IMR-90 (cell line): ENCODE measurements around the gene RALGAPA1. TPM values are rescaled to one million over a fixed set of nuclear protein-coding genes. Genes with fewer than 3 reads are reported as not detected.

Experiments
- ATAC-seq: fragments of 200-7000 bp; cut with Tn5 transposase; 2 replicates; pipeline ENCODE4 v1.9.1; 2020; ENCODE audit warnings: low read depth, mild to moderate bottlenecking, moderate library complexity
- BruUV-seq: library from RNA; stranded (reverse); fragments of 400-500 nt; replicated peaks from 2 replicates; lab custom pipeline; 2021; lab: Mats Ljungman, UMichigan
- CTCF ChIA-PET: fragments of 300-600 bp; formaldehyde crosslinking; extraction: SDS; loops from one replicate; lab custom pipeline; 2021; ENCODE audit warnings: antibody characterized with exemption; lab: Yijun Ruan, JAX
- POLR2A ChIA-PET: fragments of 300-600 bp; sonication (Branson Sonifier 250); formaldehyde crosslinking; loops from one replicate; lab custom pipeline; 2022; ENCODE audit warnings: antibody characterized with exemption; ENCODE audit not compliant: unreplicated experiment; lab: Charles Lee
- DNase-seq: peaks from one replicate; pipeline ENCODE4 v3.0.0; 2013
- H2AFZ ChIP-seq: replicated peaks from 2 replicates; pipeline ENCODE3; 2013; ENCODE audit warnings: low read length, mild to moderate bottlenecking; ENCODE audit not compliant: poor library complexity
- H2AK5ac ChIP-seq: 2 replicates; pipeline ENCODE4 v1.6.1; 2013; ENCODE audit warnings: low read depth, low read length, inconsistent platforms
- H2AK9ac ChIP-seq: replicated peaks from 2 replicates; pipeline ENCODE3; 2013; ENCODE audit warnings: mild to moderate bottlenecking, low read depth, low read length, moderate library complexity; ENCODE audit not compliant: poor library complexity
- H2BK120ac ChIP-seq: 2 replicates; pipeline ENCODE4 v1.6.1; 2013; ENCODE audit warnings: low read depth, low read length, inconsistent platforms
- H2BK15ac ChIP-seq: 3 replicates; pipeline ENCODE4 v1.6.1; 2013; ENCODE audit warnings: low read depth, low read length, inconsistent platforms
- H2BK20ac ChIP-seq: 2 replicates; pipeline ENCODE4 v1.6.1; 2013; ENCODE audit warnings: low read depth, mild to moderate bottlenecking, inconsistent platforms, low read length, moderate library complexity
- H2BK5ac ChIP-seq: 2 replicates; pipeline ENCODE4 v1.6.1; 2013; ENCODE audit warnings: mild to moderate bottlenecking, low read depth, low read length, inconsistent platforms; ENCODE audit not compliant: poor library complexity, severe bottlenecking
- H3K14ac ChIP-seq: replicated peaks from 2 replicates; pipeline ENCODE4 v1.6.1; 2013; ENCODE audit warnings: low read depth, low read length, inconsistent platforms
- H3K18ac ChIP-seq: 2 replicates; pipeline ENCODE4 v1.6.1; 2013; ENCODE audit warnings: low read depth, low read length, control low read depth
- H3K23ac ChIP-seq: 2 replicates; pipeline ENCODE4 v1.6.1; 2013; ENCODE audit warnings: low read depth, low read length, inconsistent platforms
- H3K27ac ChIP-seq: 2 replicates; pipeline ENCODE4 v1.5.1; 2013; ENCODE audit warnings: mild to moderate bottlenecking, control low read depth, low read length; ENCODE audit not compliant: insufficient read depth
- H3K27me3 ChIP-seq: 2 replicates; pipeline ENCODE4 v1.6.1; 2013; ENCODE audit warnings: low read length; ENCODE audit not compliant: control insufficient read depth, insufficient read depth
- H3K36me3 ChIP-seq: 2 replicates; pipeline ENCODE4 v1.6.1; 2013; ENCODE audit warnings: low read length, mixed read lengths; ENCODE audit not compliant: control insufficient read depth, insufficient read depth
- H3K4ac ChIP-seq: 2 replicates; pipeline ENCODE4 v1.6.1; 2013; ENCODE audit warnings: low read depth, low read length, inconsistent platforms
- H3K4me1 ChIP-seq: 2 replicates; pipeline ENCODE4 v1.6.1; 2013; ENCODE audit warnings: low read length, mixed read lengths; ENCODE audit not compliant: control insufficient read depth, insufficient read depth
- H3K4me2 ChIP-seq: 2 replicates; pipeline ENCODE4 v1.6.1; 2013; ENCODE audit warnings: low read depth, mild to moderate bottlenecking, control low read depth, low read length, moderate library complexity
- H3K4me3 ChIP-seq: 2 replicates; pipeline ENCODE4 v1.5.1; 2013; ENCODE audit warnings: low read depth, mild to moderate bottlenecking, control low read depth, low read length, moderate library complexity; ENCODE audit not compliant: insufficient read depth
- H3K56ac ChIP-seq: 2 replicates; pipeline ENCODE4 v1.6.1; 2013; ENCODE audit warnings: low read length, inconsistent platforms; ENCODE audit not compliant: insufficient read depth; ENCODE audit errors: extremely low read depth
- H3K79me1 ChIP-seq, 2 experiments: 2 replicates each; pipeline ENCODE4 v1.6.1; 2013; ENCODE audit warnings: low read length in 2 of 2, inconsistent platforms in 1 of 2, low read depth in 1 of 2
- H3K9ac ChIP-seq: 2 replicates; pipeline ENCODE4 v1.6.1; 2013; ENCODE audit warnings: low read depth, low read length, control low read depth
- H3K9me1 ChIP-seq: 2 replicates; pipeline ENCODE4 v1.6.1; 2013; ENCODE audit warnings: low read length, inconsistent platforms; ENCODE audit not compliant: insufficient read depth
- H3K9me3 ChIP-seq: 2 replicates; pipeline ENCODE4 v1.6.1; 2013; ENCODE audit warnings: low read length; ENCODE audit not compliant: control insufficient read depth, insufficient read depth
- H4K20me1 ChIP-seq: 2 replicates; pipeline ENCODE4 v1.6.1; 2013; ENCODE audit warnings: low read length, inconsistent platforms; ENCODE audit not compliant: insufficient read depth
- H4K5ac ChIP-seq: 2 replicates; pipeline ENCODE4 v1.6.1; 2013; ENCODE audit warnings: mild to moderate bottlenecking, low read depth, low read length, control low read depth
- H4K8ac ChIP-seq, 2 experiments: 2 replicates each; pipeline ENCODE4 v1.6.1; 2013; ENCODE audit warnings: low read depth in 2 of 2, low read length in 2 of 2, control low read depth in 1 of 2, inconsistent platforms in 1 of 2
- H4K91ac ChIP-seq: 2 replicates; pipeline ENCODE4 v1.6.1; 2013; ENCODE audit warnings: low read depth, low read length, inconsistent platforms; ENCODE audit not compliant: insufficient read depth
- BHLHE40 ChIP-seq: fragments of 150-350 bp; IDR thresholded peaks from 2 replicates; pipeline ENCODE4 v1.6.1; 2016; ENCODE audit warnings: mild to moderate bottlenecking, low read depth, low read length
- CEBPB ChIP-seq: IDR thresholded peaks from 2 replicates; pipeline ENCODE4 v1.6.1; 2012; ENCODE audit warnings: low read depth, low read length, improper control_type of control experiment
- CHD1 ChIP-seq: IDR thresholded peaks from 2 replicates; pipeline ENCODE4 v1.6.1; 2012; ENCODE audit warnings: low read depth, low read length, improper control_type of control experiment
- FOS ChIP-seq: fragments of 150-350 bp; IDR thresholded peaks from 2 replicates; pipeline ENCODE4 v1.6.1; 2016; ENCODE audit warnings: low read depth, low read length
- MAFK ChIP-seq: IDR thresholded peaks from 2 replicates; pipeline ENCODE4 v1.6.1; 2012; ENCODE audit warnings: low read depth, low read length, improper control_type of control experiment
- MAZ ChIP-seq: IDR thresholded peaks from 2 replicates; pipeline ENCODE4 v1.6.1; 2012; ENCODE audit warnings: low read depth, mild to moderate bottlenecking, low read length, improper control_type of control experiment, moderate library complexity, borderline replicate concordance
- MXI1 ChIP-seq: IDR thresholded peaks from 2 replicates; pipeline ENCODE4 v1.6.1; 2012; ENCODE audit warnings: low read depth, mild to moderate bottlenecking, low read length, moderate library complexity, borderline replicate concordance
- NFE2L2 ChIP-seq: fragments of 150-350 bp; IDR thresholded peaks from 2 replicates; pipeline ENCODE4 v1.6.1; 2016; ENCODE audit warnings: low read depth, mild to moderate bottlenecking, low read length
- POLR2A ChIP-seq: IDR thresholded peaks from 2 replicates; pipeline ENCODE4 v1.6.1; 2012; ENCODE audit warnings: mild to moderate bottlenecking, low read depth, low read length
- RAD21 ChIP-seq: IDR thresholded peaks from 2 replicates; pipeline ENCODE4 v1.6.1; 2012; ENCODE audit warnings: low read length, improper control_type of control experiment
- RCOR1 ChIP-seq: IDR thresholded peaks from 2 replicates; pipeline ENCODE4 v1.6.1; 2012; ENCODE audit warnings: mild to moderate bottlenecking, low read length, improper control_type of control experiment; ENCODE audit not compliant: insufficient replicate concordance
- RFX5 ChIP-seq: IDR thresholded peaks from 2 replicates; pipeline ENCODE4 v1.8.0; 2012; ENCODE audit warnings: low read depth, mild to moderate bottlenecking, low read length, moderate library complexity
- SMC3 ChIP-seq: fragments of 150-350 bp; IDR thresholded peaks from 2 replicates; pipeline ENCODE4 v1.6.1; 2016; ENCODE audit warnings: low read depth, mild to moderate bottlenecking, antibody characterized with exemption, low read length, moderate library complexity
- WGBS, 2 experiments: methylation state at CpG; one replicate each; pipeline versions ENCODE4 v1.1.5 to v1.1.7; 2013; ENCODE audit warnings: missing lambda C conversion rate in 2 of 2; ENCODE audit not compliant: insufficient read length in 1 of 2; ENCODE audit errors: extremely low coverage in 2 of 2; 5-methylcytosine and 5-hydroxymethylcytosine counted together
- dilution Hi-C: fragments of 300-500 bp; cut with HindIII; formaldehyde crosslinking; loops from one replicate; pipeline ENCODE4 v1.14.3; 2018; ENCODE audit warnings: low sequenced_read_pairs; ENCODE audit not compliant: unreplicated experiment
- in situ Hi-C: fragments of 300-500 bp; cut with MboI; formaldehyde crosslinking; loops from 3 replicates; pipeline ENCODE4 v1.14.3; 2019; ENCODE audit warnings: low sequenced_read_pairs, inconsistent platforms, mixed read lengths
- intact Hi-C: fragments of 100-400 bp; cut with micrococcal nuclease; formaldehyde crosslinking; loops from 2 replicates; pipeline ENCODE4 v1.10.0; 2022
- polyA plus RNA-seq, 3 experiments: library from polyadenylated mRNA; depleted of rRNA; stranded (reverse); fragments of >200 nt; gene quantifications; 2 replicates each; pipeline ENCODE4 v1.2.3, GENCODE V29; 2012; ENCODE audit warnings: low replicate concordance in 1 of 3
- total RNA-seq: library from RNA; depleted of rRNA; stranded (reverse); fragments of >200 nt; gene quantifications from 2 replicates; pipeline ENCODE4 v1.2.3, GENCODE V29; 2012
- TF ChIP-seq, protein P1 (sequence below): conservative IDR thresholded peaks from 2 replicates; pipeline ENCODE4 v1.5.1; 2012; ENCODE audit warnings: mild to moderate bottlenecking, low read depth, low read length, improper control_type of control experiment
- TF ChIP-seq, protein P2 (sequence below): fragments of 150-350 bp; IDR thresholded peaks from 2 replicates; pipeline ENCODE4 v1.6.1; 2016; ENCODE audit warnings: low read depth, mild to moderate bottlenecking, low read length, moderate library complexity, borderline replicate concordance
- TF ChIP-seq, protein P3 (sequence below): fragments of 150-350 bp; IDR thresholded peaks from 2 replicates; pipeline ENCODE4 v1.6.1; 2017; ENCODE audit warnings: mild to moderate bottlenecking, antibody characterized with exemption, low read length, low read depth

Gene RALGAPA1
- total and polyA plus RNA-seq, 2 of the 4 experiments (the other 2 are of a cell fraction): 5.1 to 25.6 TPM

DNA sequence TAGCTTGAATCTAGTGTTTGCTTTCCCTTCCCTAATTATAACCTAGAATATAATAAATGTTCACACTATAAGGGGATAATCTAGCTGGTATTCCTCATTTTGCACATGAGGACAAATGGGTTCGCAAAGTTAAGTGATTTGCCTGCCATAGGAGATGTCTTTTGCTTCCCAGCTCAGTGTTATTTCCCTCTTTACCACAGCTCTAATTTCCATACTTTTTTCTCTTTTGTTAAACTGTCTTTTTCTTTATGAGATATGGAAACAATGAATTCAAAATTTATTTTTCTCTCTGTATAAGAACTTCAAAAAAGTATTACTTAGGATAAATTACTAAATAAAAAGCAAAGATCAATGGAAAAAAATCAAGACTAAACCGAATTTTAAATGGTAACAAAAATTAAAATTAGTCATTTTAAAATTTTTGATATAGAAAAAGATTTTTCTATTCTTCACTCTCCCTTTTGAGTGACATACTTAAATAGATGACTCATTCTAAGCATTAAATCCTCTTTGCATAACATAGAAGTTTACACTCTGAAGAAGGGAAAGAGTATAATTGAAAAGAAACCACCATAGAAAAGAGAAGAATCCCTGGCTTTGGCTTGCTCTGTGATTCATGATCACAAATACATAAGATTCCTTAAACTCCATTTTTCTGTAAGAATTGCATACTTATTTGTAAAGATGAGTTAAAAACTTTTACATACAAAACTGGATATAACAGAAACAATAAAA lies 177.9 kb downstream of the RALGAPA1 start:
- Histone ChIP-seq H3K79me1 (no peaks in the 10 kb centered on the region), H4K20me1 (no peaks in the 10 kb centered on the region), H3K9ac (no peak overlapping the region), H3K23ac (no peak overlapping the region), H3K4me1 (peaks cover 2% of the 10 kb centered on the region; the same call in 1 of the 2 replicates), H3K56ac (no peak overlapping the region), H3K4me3 (no peak overlapping the region), H2AK9ac (no peak overlapping the region), H3K9me1 (peaks cover 2% of the 10 kb centered on the region; the same call in 1 of the 2 replicates), H3K36me3 (0 out of 2 replicates have a peak, but pooled peaks cover 2% of the 10 kb centered on the region), H3K14ac (no peak overlapping the region), H3K4me2 (no peak overlapping the region), H2BK15ac (no peak overlapping the region), H3K18ac (no peak overlapping the region), H2BK20ac (no peak overlapping the region), H3K27me3 (no peaks in the 10 kb centered on the region), H2BK5ac (no peak overlapping the region), H4K8ac (no peak overlapping the region), H3K4ac (no peak overlapping the region), H3K27ac (no peak overlapping the region), H4K91ac (no peak overlapping the region), H2AK5ac (no peak overlapping the region), H2BK120ac (no peak overlapping the region), H2AFZ (no peak overlapping the region), H4K5ac (no peak overlapping the region), H3K9me3 (no peaks in the 10 kb centered on the region)
- DNase-seq (peak; percentile 2), ATAC-seq (no peak)
- CTCF ChIA-PET: no interaction called here
- TF ChIP-seq NFE2L2 (no peak), MAFK (no peak), POLR2A (no peak), MAZ (no peak), CEBPB (no peak), CHD1 (no peak), SMC3 (no peak), FOS (no peak), RAD21 (no peak), RFX5 (no peak), RCOR1 (no peak), MXI1 (no peak), BHLHE40 (no peak)
- TF ChIP-seq, protein P1, sequence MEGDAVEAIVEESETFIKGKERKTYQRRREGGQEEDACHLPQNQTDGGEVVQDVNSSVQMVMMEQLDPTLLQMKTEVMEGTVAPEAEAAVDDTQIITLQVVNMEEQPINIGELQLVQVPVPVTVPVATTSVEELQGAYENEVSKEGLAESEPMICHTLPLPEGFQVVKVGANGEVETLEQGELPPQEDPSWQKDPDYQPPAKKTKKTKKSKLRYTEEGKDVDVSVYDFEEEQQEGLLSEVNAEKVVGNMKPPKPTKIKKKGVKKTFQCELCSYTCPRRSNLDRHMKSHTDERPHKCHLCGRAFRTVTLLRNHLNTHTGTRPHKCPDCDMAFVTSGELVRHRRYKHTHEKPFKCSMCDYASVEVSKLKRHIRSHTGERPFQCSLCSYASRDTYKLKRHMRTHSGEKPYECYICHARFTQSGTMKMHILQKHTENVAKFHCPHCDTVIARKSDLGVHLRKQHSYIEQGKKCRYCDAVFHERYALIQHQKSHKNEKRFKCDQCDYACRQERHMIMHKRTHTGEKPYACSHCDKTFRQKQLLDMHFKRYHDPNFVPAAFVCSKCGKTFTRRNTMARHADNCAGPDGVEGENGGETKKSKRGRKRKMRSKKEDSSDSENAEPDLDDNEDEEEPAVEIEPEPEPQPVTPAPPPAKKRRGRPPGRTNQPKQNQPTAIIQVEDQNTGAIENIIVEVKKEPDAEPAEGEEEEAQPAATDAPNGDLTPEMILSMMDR: no peak
- TF ChIP-seq, protein P2, sequence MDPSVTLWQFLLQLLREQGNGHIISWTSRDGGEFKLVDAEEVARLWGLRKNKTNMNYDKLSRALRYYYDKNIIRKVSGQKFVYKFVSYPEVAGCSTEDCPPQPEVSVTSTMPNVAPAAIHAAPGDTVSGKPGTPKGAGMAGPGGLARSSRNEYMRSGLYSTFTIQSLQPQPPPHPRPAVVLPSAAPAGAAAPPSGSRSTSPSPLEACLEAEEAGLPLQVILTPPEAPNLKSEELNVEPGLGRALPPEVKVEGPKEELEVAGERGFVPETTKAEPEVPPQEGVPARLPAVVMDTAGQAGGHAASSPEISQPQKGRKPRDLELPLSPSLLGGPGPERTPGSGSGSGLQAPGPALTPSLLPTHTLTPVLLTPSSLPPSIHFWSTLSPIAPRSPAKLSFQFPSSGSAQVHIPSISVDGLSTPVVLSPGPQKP: no peak
- TF ChIP-seq, protein P3, sequence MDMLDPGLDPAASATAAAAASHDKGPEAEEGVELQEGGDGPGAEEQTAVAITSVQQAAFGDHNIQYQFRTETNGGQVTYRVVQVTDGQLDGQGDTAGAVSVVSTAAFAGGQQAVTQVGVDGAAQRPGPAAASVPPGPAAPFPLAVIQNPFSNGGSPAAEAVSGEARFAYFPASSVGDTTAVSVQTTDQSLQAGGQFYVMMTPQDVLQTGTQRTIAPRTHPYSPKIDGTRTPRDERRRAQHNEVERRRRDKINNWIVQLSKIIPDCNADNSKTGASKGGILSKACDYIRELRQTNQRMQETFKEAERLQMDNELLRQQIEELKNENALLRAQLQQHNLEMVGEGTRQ: no peak
- intact Hi-C loops: no loop called here
- POLR2A ChIA-PET: no interaction called here
- BruUV-seq: no TSS peak
- dilution Hi-C loops: no loop called here
- in situ Hi-C loops: no loop called here
- WGBS, 2 experiments: no CpG with 5 or more reads among the region's 2 CpGs
